DND-41 (cell line): ENCODE data around the gene PTCHD1.

Source experiments
- ATAC-seq: fragments of 200-7000 bp; cut with Tn5 transposase; 3 replicates; pipeline ENCODE4 v1.9.1; 2021; ENCODE audit warnings: low read depth; ENCODE audit not compliant: insufficient read depth
- DNase-seq: peaks from one replicate; pipeline ENCODE4 v3.0.0-alpha.2; 2020
- H2AFZ ChIP-seq: 2 replicates; pipeline ENCODE4 v1.6.0; 2012; ENCODE audit warnings: low read depth, low read length
- H3K27ac ChIP-seq: 2 replicates; pipeline ENCODE4 v1.5.1; 2012; ENCODE audit warnings: low read length, inconsistent platforms
- H3K27me3 ChIP-seq: fragments of 200-600 bp; sonication (generic); 2 replicates; pipeline ENCODE4 v1.6.0; 2012; ENCODE audit warnings: low read length, mild to moderate bottlenecking, inconsistent platforms; ENCODE audit not compliant: insufficient read depth, poor library complexity
- H3K36me3 ChIP-seq: 2 replicates; pipeline ENCODE4 v1.5.1; 2012; ENCODE audit warnings: low read length, inconsistent platforms; ENCODE audit not compliant: insufficient read depth
- H3K4me1 ChIP-seq: 2 replicates; pipeline ENCODE4 v1.5.1; 2012; ENCODE audit warnings: mild to moderate bottlenecking, low read length; ENCODE audit not compliant: insufficient read depth
- H3K4me2 ChIP-seq: 2 replicates; pipeline ENCODE4 v1.6.0; 2012; ENCODE audit warnings: mild to moderate bottlenecking, moderate library complexity, low read length, inconsistent platforms; ENCODE audit not compliant: insufficient read depth
- H3K4me3 ChIP-seq, 2 experiments: fragments of 200-600 bp in 1 of 2; shearing (Covaris generic) in 1 of 2; 2 replicates each; pipeline ENCODE4 v1.5.1; 2012 to 2016; ENCODE audit warnings: inconsistent platforms in 2 of 2, low read length in 2 of 2, mild to moderate bottlenecking in 2 of 2, low read depth in 1 of 2, moderate library complexity in 1 of 2
- H3K79me2 ChIP-seq: 2 replicates; pipeline ENCODE4 v1.6.0; 2012; ENCODE audit warnings: low read length, inconsistent platforms; ENCODE audit not compliant: insufficient read depth
- H3K9ac ChIP-seq: 2 replicates; pipeline ENCODE4 v1.6.0; 2012; ENCODE audit warnings: low read depth, mild to moderate bottlenecking, inconsistent platforms, low read length, moderate library complexity
- H3K9me3 ChIP-seq: 2 replicates; pipeline ENCODE4 v1.5.1; 2012; ENCODE audit warnings: low read length, moderate library complexity, mild to moderate bottlenecking, inconsistent platforms; ENCODE audit not compliant: insufficient read depth, severe bottlenecking
- H4K20me1 ChIP-seq: 2 replicates; pipeline ENCODE4 v1.6.0; 2012; ENCODE audit warnings: low read length; ENCODE audit not compliant: insufficient read depth
- CTCF ChIP-seq: IDR thresholded peaks from 2 replicates; pipeline ENCODE4 v1.5.1; 2012; ENCODE audit warnings: borderline replicate concordance, low read length, moderate library complexity, mild to moderate bottlenecking; ENCODE audit not compliant: poor library complexity, severe bottlenecking; ENCODE audit errors: extremely low read depth
- EZH2 ChIP-seq: IDR thresholded peaks from 3 replicates; pipeline ENCODE4 v1.6.1; 2012; ENCODE audit warnings: borderline replicate concordance, low read depth, mild to moderate bottlenecking, moderate library complexity, low read length, inconsistent platforms; ENCODE audit not compliant: severe bottlenecking

PTCHD1 gene

GRCh38 chrX:23334848-23335599 lies at the start of gene PTCHD1:
PTCHD1 (plus strand) TSS chrX:23334849; CDS start chrX:23334876, 27 bp downstream.
- H3K4me2 ChIP-seq: no peak within 1 kb of the TSS
- no peak for TF ChIP-seq EZH2
- TF ChIP-seq CTCF: no peak
- no peaks in the 10 kb centered on the region for H3K79me2 ChIP-seq
- H3K9ac ChIP-seq: no peak within 1 kb of the TSS
- no peaks in the 10 kb centered on the region for H4K20me1 ChIP-seq
- H2AFZ ChIP-seq: no peak within 1 kb of the TSS
- no peak for DNase-seq
- H3K27me3 ChIP-seq: no peaks in the 10 kb centered on the region
- H3K36me3 ChIP-seq: no peaks in the 10 kb centered on the region
- no peaks in the 10 kb centered on the region for H3K9me3 ChIP-seq
- no peak for ATAC-seq
- no peaks in the 10 kb centered on the region for H3K4me1 ChIP-seq
- no peak within 1 kb of the TSS for H3K27ac ChIP-seq
- H3K4me3 ChIP-seq: no peak within 1 kb of the TSS

GRCh38 chrX:23286731-23287130 lies 47.9 kb upstream of the PTCHD1 start:
- H3K27ac ChIP-seq: no peak overlapping the region
- H3K9ac ChIP-seq: no peak overlapping the region
- TF ChIP-seq CTCF (no peak), EZH2 (no peak)
- H2AFZ ChIP-seq: no peak overlapping the region
- no peaks in the 10 kb centered on the region for H3K4me1 ChIP-seq
- no peaks in the 10 kb centered on the region for H3K9me3 ChIP-seq
- H3K4me3 ChIP-seq: no peak overlapping the region
- no peak for DNase-seq
- no peaks in the 10 kb centered on the region for H3K79me2 ChIP-seq
- no peak overlapping the region for H3K4me2 ChIP-seq
- H3K27me3 ChIP-seq: no peaks in the 10 kb centered on the region
- H3K36me3 ChIP-seq: no peaks in the 10 kb centered on the region
- H4K20me1 ChIP-seq: no peaks in the 10 kb centered on the region
- ATAC-seq: no peak

GRCh38 chrX:23287191-23287725 lies 47.4 kb upstream of the PTCHD1 start:
- no peak overlapping the region for H2AFZ ChIP-seq
- no peaks in the 10 kb centered on the region for H3K9me3 ChIP-seq
- H3K4me1 ChIP-seq: no peaks in the 10 kb centered on the region
- DNase-seq (no peak), ATAC-seq (no peak)
- TF ChIP-seq EZH2 (no peak), CTCF (no peak)
- H3K79me2 ChIP-seq: no peaks in the 10 kb centered on the region
- H3K4me2 ChIP-seq: no peak overlapping the region
- no peaks in the 10 kb centered on the region for H4K20me1 ChIP-seq
- H3K4me3 ChIP-seq: no peak overlapping the region
- no peaks in the 10 kb centered on the region for H3K27me3 ChIP-seq
- H3K36me3 ChIP-seq: no peaks in the 10 kb centered on the region
- no peak overlapping the region for H3K9ac ChIP-seq
- H3K27ac ChIP-seq: no peak overlapping the region
